Measurements from ENCODE around the gene IL10. TPM values are rescaled to one million over a fixed set of nuclear protein-coding genes. Genes with fewer than 3 reads are reported as not detected.

Gene IL10
- total RNA-seq (2014; rRNA removed; shearing (Covaris generic)): not detected in 2 replicates

GRCh38 chr1:206772243-206772937, at the start of gene IL10:
Gene IL10 (minus strand): TSS chr1:206772494. CDS start chr1:206772435, 59 bp downstream.
- DNase-seq (ENCODE audit: low spot score): no peak

- DNase-seq (ENCODE audit: low spot score): no peak
Observed at GRCh38 chr1:206821493-206821892, 49.2 kb upstream of the IL10 start.

- no peak for DNase-seq (ENCODE audit: low spot score)
Observed at GRCh38 chr1:206816390-206817287, 44.3 kb upstream of the IL10 start.

GRCh38 chr1:206814716-206815341, 42.5 kb upstream of the IL10 start:
- DNase-seq (ENCODE audit: low spot score): no peak

- no peak for DNase-seq (ENCODE audit: low spot score)
Observed at GRCh38 chr1:206812471-206812870, 40.2 kb upstream of the IL10 start.

- DNase-seq (ENCODE audit: low spot score): peak; percentile 61
Observed at GRCh38 chr1:206809504-206810084, 37.3 kb upstream of the IL10 start.

GRCh38 chr1:206808615-206809014, 36.3 kb upstream of the IL10 start:
- peak; percentile 42 for DNase-seq (ENCODE audit: low spot score)

- no peak for DNase-seq (ENCODE audit: low spot score)
Observed at GRCh38 chr1:206805357-206805756, 33.1 kb upstream of the IL10 start.

- DNase-seq (ENCODE audit: low spot score): no peak
Observed at GRCh38 chr1:206804156-206804737, 32.0 kb upstream of the IL10 start.

GRCh38 chr1:206803221-206803730, 31.0 kb upstream of the IL10 start:
- no peak for DNase-seq (ENCODE audit: low spot score)

GRCh38 chr1:206802401-206802800, 30.1 kb upstream of the IL10 start:
- no peak for DNase-seq (ENCODE audit: low spot score)

- DNase-seq (ENCODE audit: low spot score): no peak
Observed at GRCh38 chr1:206801467-206801866, 29.2 kb upstream of the IL10 start.

GRCh38 chr1:206800891-206801290, 28.6 kb upstream of the IL10 start:
- no peak for DNase-seq (ENCODE audit: low spot score)

GRCh38 chr1:206800411-206800810, 28.1 kb upstream of the IL10 start:
- DNase-seq (ENCODE audit: low spot score): no peak

- DNase-seq (ENCODE audit: low spot score): no peak
Observed at GRCh38 chr1:206799311-206799710, 27.0 kb upstream of the IL10 start.

GRCh38 chr1:206798384-206798996, 26.2 kb upstream of the IL10 start:
- no peak for DNase-seq (ENCODE audit: low spot score)

GRCh38 chr1:206797534-206798383, 25.5 kb upstream of the IL10 start:
- DNase-seq (ENCODE audit: low spot score): no peak

GRCh38 chr1:206796981-206797402, 24.7 kb upstream of the IL10 start:
- no peak for DNase-seq (ENCODE audit: low spot score)

- no peak for DNase-seq (ENCODE audit: low spot score)
Observed at GRCh38 chr1:206796116-206796515, 23.8 kb upstream of the IL10 start.

- DNase-seq (ENCODE audit: low spot score): no peak
Observed at GRCh38 chr1:206794294-206794908, 22.1 kb upstream of the IL10 start.
